Neuronal stem cell (in vitro differentiated cells): ENCODE measurements around the gene DNAH2.
"Not testable (repeated sequence)": the region's sequence is repeated elsewhere in the genome, so short reads cannot be mapped to it uniquely, and the experiment has no call there.

Source experiments
- DNase-seq: peaks from one replicate; pipeline ENCODE4 v3.0.0-alpha.2; 2013; ENCODE audit warnings: low spot score
- H2AFZ ChIP-seq: one replicate; pipeline ENCODE4 v1.6.1; 2013; ENCODE audit warnings: mild to moderate bottlenecking, low read length, inconsistent platforms
- H2AK5ac ChIP-seq: 2 replicates; pipeline ENCODE4 v1.6.1; 2013; ENCODE audit warnings: low read depth, mild to moderate bottlenecking, inconsistent platforms, low read length, moderate library complexity, mixed read lengths
- H2BK120ac ChIP-seq: 2 replicates; pipeline ENCODE4 v1.6.1; 2013; ENCODE audit warnings: low read depth, mild to moderate bottlenecking, inconsistent platforms, low read length, moderate library complexity, mixed read lengths
- H2BK12ac ChIP-seq: one replicate; pipeline ENCODE4 v1.6.1; 2013; ENCODE audit warnings: low read length, inconsistent platforms
- H2BK15ac ChIP-seq: 2 replicates; pipeline ENCODE4 v1.6.1; 2013; ENCODE audit warnings: mild to moderate bottlenecking, low read length, inconsistent platforms, mixed read lengths
- H2BK5ac ChIP-seq: one replicate; pipeline ENCODE4 v1.6.1; 2013; ENCODE audit warnings: inconsistent platforms, mild to moderate bottlenecking, low read length, moderate library complexity
- H3K14ac ChIP-seq: one replicate; pipeline ENCODE4 v1.6.1; 2013; ENCODE audit warnings: low read length, inconsistent platforms
- H3K18ac ChIP-seq: 2 replicates; pipeline ENCODE4 v1.6.1; 2013; ENCODE audit warnings: low read length, inconsistent platforms
- H3K23ac ChIP-seq: 2 replicates; pipeline ENCODE4 v1.6.1; 2013; ENCODE audit warnings: low read depth, mild to moderate bottlenecking, mixed read lengths, low read length, inconsistent platforms; ENCODE audit not compliant: poor library complexity
- H3K27ac ChIP-seq: replicated peaks from 3 replicates; pipeline ENCODE4 v1.5.1; 2013; ENCODE audit warnings: low read length, inconsistent platforms
- H3K27me3 ChIP-seq, 3 experiments: 2 replicates each; pipeline ENCODE4 v1.6.1; 2013; ENCODE audit warnings: low read length in 3 of 3, mild to moderate bottlenecking in 2 of 3, inconsistent platforms in 1 of 3, low read depth in 1 of 3, mixed read lengths in 1 of 3, moderate library complexity in 1 of 3; ENCODE audit not compliant: control insufficient read depth in 3 of 3, insufficient read depth in 3 of 3
- H3K36me3 ChIP-seq, 2 donors: replicated peaks in 1 of 2; 2 replicates each; pipeline ENCODE4 v1.6.1; 2013; ENCODE audit warnings: low read length in 2 of 2; ENCODE audit not compliant: control insufficient read depth in 2 of 2, insufficient read depth in 2 of 2
- H3K4ac ChIP-seq: 2 replicates; pipeline ENCODE4 v1.6.1; 2013; ENCODE audit warnings: inconsistent platforms, mild to moderate bottlenecking, low read length, moderate library complexity
- H3K4me1 ChIP-seq, 2 donors: 1 replicate in 1 of 2; 2 replicates in 1 of 2; pipeline ENCODE4 v1.6.1; 2013; ENCODE audit warnings: low read length in 2 of 2, low read depth in 1 of 2; ENCODE audit not compliant: control insufficient read depth in 2 of 2, insufficient read depth in 1 of 2
- H3K4me2 ChIP-seq: one replicate; pipeline ENCODE4 v1.6.1; 2013; ENCODE audit warnings: mild to moderate bottlenecking, low read length, inconsistent platforms; ENCODE audit not compliant: insufficient read depth, poor library complexity, severe bottlenecking
- H3K4me3 ChIP-seq, 2 donors: 2 replicates each; pipeline ENCODE4 v1.5.1; 2013; ENCODE audit warnings: low read length in 2 of 2, mild to moderate bottlenecking in 2 of 2, inconsistent platforms in 1 of 2, moderate library complexity in 1 of 2
- H3K79me1 ChIP-seq: one replicate; pipeline ENCODE4 v1.6.1; 2013; ENCODE audit warnings: low read depth, mild to moderate bottlenecking, inconsistent platforms, low read length, moderate library complexity
- H3K9ac ChIP-seq: one replicate; pipeline ENCODE4 v1.6.1; 2013; ENCODE audit warnings: mild to moderate bottlenecking, low read depth, low read length, inconsistent platforms; ENCODE audit not compliant: poor library complexity
- H3K9me3 ChIP-seq, 2 donors: replicated peaks in 1 of 2; 2 replicates each; pipeline versions ENCODE3 to v1.6.1; 2013; ENCODE audit warnings: low read length in 2 of 2, mild to moderate bottlenecking in 2 of 2, inconsistent platforms in 1 of 2, low read depth in 1 of 2, mixed read lengths in 1 of 2, moderate library complexity in 1 of 2; ENCODE audit not compliant: control insufficient read depth in 2 of 2, insufficient read depth in 1 of 2
- H4K8ac ChIP-seq: one replicate; pipeline ENCODE4 v1.6.1; 2013; ENCODE audit warnings: low read depth, mild to moderate bottlenecking, inconsistent platforms, low read length, moderate library complexity
- H4K91ac ChIP-seq: one replicate; pipeline ENCODE4 v1.6.1; 2013; ENCODE audit warnings: low read length, low read depth, mild to moderate bottlenecking, inconsistent platforms; ENCODE audit not compliant: poor library complexity
- WGBS, 2 donors: extraction: QIAGEN DNeasy Blood & Tissue Kit; methylation state at CpG; one replicate each; pipeline ENCODE4 v1.1.7; 2013; ENCODE audit warnings: missing lambda C conversion rate in 2 of 2, mixed read lengths in 1 of 2; ENCODE audit not compliant: insufficient read length in 2 of 2, insufficient replicate concordance in 1 of 2; ENCODE audit errors: extremely low coverage in 2 of 2; 5-methylcytosine and 5-hydroxymethylcytosine counted together

DNAH2 gene

GRCh38 chr17:7809086-7809790 is 91.7 kb downstream of the DNAH2 start:
- Histone ChIP-seq H2AFZ (no peak overlapping the region), H3K4me3 (no peak overlapping the region), H4K91ac (no peak overlapping the region), H3K14ac (no peak overlapping the region), H3K4ac (no peak overlapping the region), H2BK12ac (no peak overlapping the region), H3K4me2 (no peak overlapping the region), H4K8ac (no peak overlapping the region), H3K4me1 (no peaks in the 10 kb centered on the region), H2AK5ac (no peak overlapping the region), H2BK15ac (no peak overlapping the region), H3K9ac (no peak overlapping the region), H3K27me3 (peaks cover 0 to 23% (median 0%) of the 10 kb centered on the region in 3 experiments), H3K23ac (no peak overlapping the region), H2BK5ac (no peak overlapping the region), H3K36me3 (no peaks in the 10 kb centered on the region), H3K27ac (no peak overlapping the region), H3K18ac (no peak overlapping the region), H2BK120ac (no peak overlapping the region), H3K79me1 (no peaks in the 10 kb centered on the region), H3K9me3 (no peaks in the 10 kb centered on the region)
- no peak for DNase-seq
- WGBS, 2 donors, result no CpG with 5 or more reads among the region's 11 CpGs

DNA sequence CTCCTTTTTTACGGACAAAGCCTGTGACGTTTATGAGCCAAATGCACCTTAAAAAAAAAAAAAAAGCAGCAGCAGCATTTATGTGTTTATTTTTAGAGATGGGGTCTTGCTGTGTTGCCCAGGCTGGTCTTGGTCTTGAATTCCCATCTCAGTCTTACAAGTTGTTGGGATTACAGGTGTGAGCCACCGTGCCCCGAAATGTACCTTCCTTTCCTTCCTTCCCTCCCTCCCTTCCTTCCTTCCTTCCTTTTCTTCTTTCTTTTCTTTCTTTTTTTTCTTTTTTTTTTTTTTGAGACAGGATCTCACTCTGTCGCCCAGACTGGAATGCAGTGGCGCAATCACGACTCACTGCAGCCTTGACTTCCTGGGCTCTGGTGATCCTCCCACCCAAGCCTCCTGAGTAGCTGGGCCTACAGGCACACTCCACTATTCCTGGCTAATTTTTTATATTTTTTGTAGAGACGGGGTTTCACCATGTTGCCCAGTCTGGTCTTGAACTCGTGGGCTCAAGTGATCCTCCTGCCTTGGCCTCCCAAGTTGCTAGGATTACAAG is 92.3 kb downstream of the DNAH2 start:
- not testable (repeated sequence) for H2BK120ac ChIP-seq

DNA sequence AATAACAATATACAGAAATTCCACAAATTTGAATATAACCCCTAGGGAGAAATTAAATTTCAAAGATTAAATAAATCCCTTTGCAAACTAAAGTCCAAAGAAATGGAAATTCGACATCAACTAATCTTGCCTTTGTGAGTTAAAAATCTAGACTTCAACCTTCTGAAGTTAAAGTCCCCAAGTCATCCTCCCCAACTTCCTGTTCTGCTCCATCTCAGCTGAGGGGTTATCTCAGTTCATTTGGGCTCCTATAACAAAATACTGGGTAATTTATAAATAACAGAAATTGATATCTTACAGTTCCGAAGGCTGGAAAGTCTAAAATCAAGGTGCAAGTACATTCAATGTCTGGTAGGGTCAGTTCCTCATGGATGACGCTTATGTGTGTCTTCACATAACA is 93.7 kb downstream of the DNAH2 start:
- Histone ChIP-seq H2BK120ac (no peak overlapping the region), H3K4me1 (no peaks in the 10 kb centered on the region), H3K4me2 (no peak overlapping the region), H2AFZ (no peak overlapping the region), H3K27ac (no peak overlapping the region), H3K18ac (no peak overlapping the region), H3K27me3 (peaks cover 0 to 22% (median 0%) of the 10 kb centered on the region in 3 experiments), H3K4me3 (no peak overlapping the region), H3K79me1 (no peaks in the 10 kb centered on the region), H3K9ac (no peak overlapping the region), H3K14ac (no peak overlapping the region), H4K8ac (no peak overlapping the region), H4K91ac (no peak overlapping the region), H2BK15ac (no peak overlapping the region), H3K4ac (no peak overlapping the region), H2BK12ac (no peak overlapping the region), H3K9me3 (no peaks in the 10 kb centered on the region), H2BK5ac (no peak overlapping the region), H3K36me3 (no peaks in the 10 kb centered on the region), H2AK5ac (no peak overlapping the region), H3K23ac (no peak overlapping the region)
- WGBS, 2 donors, result no CpG with 5 or more reads among the region's 3 CpGs
- DNase-seq, result no peak

More for the DNA sequence above, 92.3 kb downstream of the DNAH2 start:
- H3K4me3 ChIP-seq, H3K9ac ChIP-seq, H2BK12ac ChIP-seq, H2AFZ ChIP-seq, H3K14ac ChIP-seq, H4K8ac ChIP-seq, H2BK15ac ChIP-seq, H3K23ac ChIP-seq, H3K4me1 ChIP-seq, H3K9me3 ChIP-seq, H3K4me2 ChIP-seq, H3K36me3 ChIP-seq, DNase-seq, H3K79me1 ChIP-seq, H3K27ac ChIP-seq, H3K4ac ChIP-seq, H4K91ac ChIP-seq, H2BK5ac ChIP-seq, H2AK5ac ChIP-seq, H3K18ac ChIP-seq: not testable (repeated sequence)
- peaks cover 0 to 22% (median 0%) of the 10 kb centered on the region in 3 experiments for H3K27me3 ChIP-seq
- WGBS, 2 donors, result no CpG with 5 or more reads among the region's 9 CpGs

DNA sequence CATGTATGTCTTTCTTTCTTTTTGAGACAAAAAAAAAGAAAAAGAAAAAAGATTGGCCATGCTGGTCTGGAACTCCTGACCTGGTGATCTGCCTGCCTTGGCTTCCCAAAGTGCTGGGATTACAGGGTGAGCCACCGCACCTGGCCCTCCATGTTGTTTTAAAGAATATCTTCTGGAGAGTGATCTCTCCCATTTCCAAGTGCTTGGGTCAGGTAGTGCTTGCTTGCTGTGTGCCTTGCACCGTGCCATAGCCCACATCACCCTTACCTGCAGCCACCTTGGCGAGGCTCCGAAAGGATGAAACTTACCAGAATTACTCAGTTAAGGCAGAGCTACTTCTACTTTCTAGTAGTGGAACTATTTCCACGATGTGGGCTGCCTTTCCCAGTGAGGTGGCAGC is 97.4 kb downstream of the DNAH2 start:
- Histone ChIP-seq H3K27ac (no peak overlapping the region), H3K27me3 (peaks cover 0 to 34% (median 2%) of the 10 kb centered on the region in 3 experiments), H3K9ac (no peak overlapping the region), H2BK120ac (no peak overlapping the region), H2BK15ac (no peak overlapping the region), H3K9me3 (no peaks in the 10 kb centered on the region), H3K79me1 (no peaks in the 10 kb centered on the region), H4K8ac (no peak overlapping the region), H3K4me1 (no peaks in the 10 kb centered on the region), H2AK5ac (no peak overlapping the region), H3K4ac (no peak overlapping the region), H3K36me3 (no peaks in the 10 kb centered on the region), H3K4me2 (no peak overlapping the region), H3K23ac (no peak overlapping the region), H2BK12ac (no peak overlapping the region), H3K14ac (no peak overlapping the region), H3K18ac (no peak overlapping the region), H2AFZ (no peak overlapping the region), H2BK5ac (no peak overlapping the region), H4K91ac (no peak overlapping the region), H3K4me3 (no peak overlapping the region)
- no peak for DNase-seq
- WGBS, 2 donors, result no CpG with 5 or more reads among the region's 5 CpGs
